Measurements from ENCODE around the gene ANKRD39. TPM values are rescaled to one million over a fixed set of nuclear protein-coding genes. Genes with fewer than 3 reads are reported as not detected.

ANKRD39 gene
- total and polyA plus RNA-seq, 2 of the 4 experiments (the other 2 are of a cell fraction): 12.5 to 17.0 TPM

DNA sequence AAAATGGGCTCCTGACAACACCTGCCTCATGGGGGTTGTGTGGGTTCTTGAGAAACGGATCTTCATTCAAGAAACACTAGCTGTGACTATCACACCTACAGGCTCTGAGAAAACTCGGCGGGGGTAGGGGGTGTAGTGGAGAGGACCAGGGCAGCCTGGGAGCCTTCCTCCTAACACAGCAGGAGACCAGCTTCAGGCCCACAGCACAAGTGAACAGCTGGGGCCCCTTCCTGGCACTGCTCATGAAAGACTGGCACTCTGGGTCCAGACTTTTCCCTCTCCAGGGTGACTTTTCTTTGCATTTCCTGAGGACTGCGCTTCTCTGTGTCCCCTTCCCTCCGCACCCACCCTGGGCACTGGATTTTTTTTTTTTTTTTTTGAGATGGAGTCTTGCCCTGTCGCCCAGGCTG is 19.2 kb upstream of the ANKRD39 start:
- in situ Hi-C loops (cut with MboI; ENCODE audit: low sequenced_read_pairs): no loop called here
- Histone ChIP-seq H2BK5ac (ENCODE audit: low read depth, low read length, poor library complexity, severe bottlenecking) (no peak overlapping the region), H2BK120ac (ENCODE audit: low read depth, low read length) (no peak overlapping the region), H4K91ac (ENCODE audit: insufficient read depth, low read depth, low read length) (no peak overlapping the region), H2BK20ac (ENCODE audit: low read depth, low read length) (no peak overlapping the region), H2BK15ac (ENCODE audit: low read depth, low read length) (no peak overlapping the region), H3K9me1 (ENCODE audit: insufficient read depth, low read length) (no peaks in the 10 kb centered on the region; the same call in 1 of the 2 replicates), H2AFZ (replicated peaks; ENCODE audit: low read length, poor library complexity) (no peak overlapping the region), H3K4me3 (ENCODE audit: insufficient read depth, low read depth, low read length) (no peak overlapping the region), H3K27me3 (ENCODE audit: control insufficient read depth, insufficient read depth, low read length) (peaks cover 9% of the 10 kb centered on the region; the same call in 1 of the 2 replicates), H4K20me1 (ENCODE audit: insufficient read depth, low read length) (no peaks in the 10 kb centered on the region), H3K36me3 (ENCODE audit: control insufficient read depth, insufficient read depth, low read length) (no peaks in the 10 kb centered on the region), H3K56ac (ENCODE audit: extremely low read depth, insufficient read depth, low read length) (no peak overlapping the region), H3K14ac (replicated peaks; ENCODE audit: low read depth, low read length) (no peak overlapping the region), H3K79me1 (ENCODE audit: low read depth in 1 of 2, low read length in 2 of 2) (no peaks in the 10 kb centered on the region), H3K4me1 (ENCODE audit: control insufficient read depth, insufficient read depth, low read length) (peaks cover 9% of the 10 kb centered on the region), H3K9ac (ENCODE audit: low read depth, low read length) (no peak overlapping the region), H3K9me3 (ENCODE audit: control insufficient read depth, insufficient read depth, low read length) (no peaks in the 10 kb centered on the region), H2AK5ac (ENCODE audit: low read depth, low read length) (no peak overlapping the region), H3K23ac (ENCODE audit: low read depth, low read length) (no peak overlapping the region), H3K18ac (ENCODE audit: low read depth, low read length) (no peak overlapping the region), H3K4me2 (ENCODE audit: low read depth, low read length) (no peak overlapping the region), H3K27ac (ENCODE audit: insufficient read depth, low read length) (no peak overlapping the region), H2AK9ac (replicated peaks; ENCODE audit: low read depth, low read length, poor library complexity) (no peak overlapping the region), H3K4ac (ENCODE audit: low read depth, low read length) (no peak overlapping the region), H4K5ac (ENCODE audit: low read depth, low read length) (no peak overlapping the region), H4K8ac (ENCODE audit: low read depth in 2 of 2, low read length in 2 of 2) (no peak overlapping the region)
- TF ChIP-seq MXI1 (IDR thresholded peaks at IDR 0.05; ENCODE audit: borderline replicate concordance, low read depth, low read length): no peak
- TF ChIP-seq, protein P1, sequence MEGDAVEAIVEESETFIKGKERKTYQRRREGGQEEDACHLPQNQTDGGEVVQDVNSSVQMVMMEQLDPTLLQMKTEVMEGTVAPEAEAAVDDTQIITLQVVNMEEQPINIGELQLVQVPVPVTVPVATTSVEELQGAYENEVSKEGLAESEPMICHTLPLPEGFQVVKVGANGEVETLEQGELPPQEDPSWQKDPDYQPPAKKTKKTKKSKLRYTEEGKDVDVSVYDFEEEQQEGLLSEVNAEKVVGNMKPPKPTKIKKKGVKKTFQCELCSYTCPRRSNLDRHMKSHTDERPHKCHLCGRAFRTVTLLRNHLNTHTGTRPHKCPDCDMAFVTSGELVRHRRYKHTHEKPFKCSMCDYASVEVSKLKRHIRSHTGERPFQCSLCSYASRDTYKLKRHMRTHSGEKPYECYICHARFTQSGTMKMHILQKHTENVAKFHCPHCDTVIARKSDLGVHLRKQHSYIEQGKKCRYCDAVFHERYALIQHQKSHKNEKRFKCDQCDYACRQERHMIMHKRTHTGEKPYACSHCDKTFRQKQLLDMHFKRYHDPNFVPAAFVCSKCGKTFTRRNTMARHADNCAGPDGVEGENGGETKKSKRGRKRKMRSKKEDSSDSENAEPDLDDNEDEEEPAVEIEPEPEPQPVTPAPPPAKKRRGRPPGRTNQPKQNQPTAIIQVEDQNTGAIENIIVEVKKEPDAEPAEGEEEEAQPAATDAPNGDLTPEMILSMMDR (conservative IDR thresholded peaks at IDR 0.05; ENCODE audit: low read depth, low read length): no peak
- TF ChIP-seq POLR2A (IDR thresholded peaks at IDR 0.05; ENCODE audit: low read depth, low read length): no peak
- TF ChIP-seq FOS (IDR thresholded peaks at IDR 0.05; ENCODE audit: low read depth, low read length): no peak
- TF ChIP-seq MAZ (IDR thresholded peaks at IDR 0.05; ENCODE audit: borderline replicate concordance, low read depth, low read length): no peak
- no peak for TF ChIP-seq MAFK (IDR thresholded peaks at IDR 0.05; ENCODE audit: low read depth, low read length)
- TF ChIP-seq, protein P2, sequence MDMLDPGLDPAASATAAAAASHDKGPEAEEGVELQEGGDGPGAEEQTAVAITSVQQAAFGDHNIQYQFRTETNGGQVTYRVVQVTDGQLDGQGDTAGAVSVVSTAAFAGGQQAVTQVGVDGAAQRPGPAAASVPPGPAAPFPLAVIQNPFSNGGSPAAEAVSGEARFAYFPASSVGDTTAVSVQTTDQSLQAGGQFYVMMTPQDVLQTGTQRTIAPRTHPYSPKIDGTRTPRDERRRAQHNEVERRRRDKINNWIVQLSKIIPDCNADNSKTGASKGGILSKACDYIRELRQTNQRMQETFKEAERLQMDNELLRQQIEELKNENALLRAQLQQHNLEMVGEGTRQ (IDR thresholded peaks at IDR 0.05; ENCODE audit: low read depth, low read length): no peak
- intact Hi-C loops (cut with micrococcal nuclease): no loop called here
- WGBS, 2 experiments (ENCODE audit: extremely low coverage in 2 of 2, insufficient read length in 1 of 2): 100% methylated on average over 2 of the region's 6 CpGs; no CpG with 5 or more reads in 1 of the 2 experiments
- no TSS peak for BruUV-seq (replicated peaks)
- no peak for DNase-seq
- dilution Hi-C loops (cut with HindIII; ENCODE audit: low sequenced_read_pairs, unreplicated experiment): no loop called here
- ChIA-PET POLR2A (ENCODE audit: unreplicated experiment) (no interaction called here), CTCF (interaction anchor here (1.3 kb wide), 1 partner anchor 19 kb away, joined by 4 read pairs; the partner anchor contains the start of gene ANKRD39)
- ATAC-seq (ENCODE audit: low read depth): no peak

Data from IMR-90 (cell line).